ENCODE data around the gene TNFAIP8. TPM values are rescaled to one million over a fixed set of nuclear protein-coding genes. Genes with fewer than 3 reads are reported as not detected.

The TNFAIP8 gene
- total and polyA plus RNA-seq, 2 donors (not counting 1 experiment from before 2014, with no cell fraction given) = 67.3 to 109 TPM

GRCh38 chr5:119393201-119393691 lies 37.4 kb downstream of the TNFAIP8 start:
- no peaks in the 10 kb centered on the region for H4K20me1 ChIP-seq (ENCODE audit: control insufficient read depth, insufficient read depth, low read length, poor library complexity, severe bottlenecking)
- H3K4me2 ChIP-seq (replicated peaks; ENCODE audit: low read depth, low read length, poor library complexity, severe bottlenecking) = no peak overlapping the region
- no peaks in the 10 kb centered on the region for H3K9me3 Mint-ChIP-seq (ENCODE audit: insufficient read depth)
- H3K27ac ChIP-seq (ENCODE audit: low read length in 2 of 2) = peak overlapping the region in 1 of 2 donors; percentile 71
- ATAC-seq (ENCODE audit: low read depth) (no peak), DNase-seq (no peak)
- ChIA-PET POLR2A (interaction anchor here (0.5 kb wide), 1 partner anchor 21 kb away, joined by 5 read pairs; no protein-coding TSS in a partner anchor), CTCF (interaction anchor here (1.9 to 3.5 kb wide), 3 partner anchors 10 to 78 kb away, joined by 5 to 16 read pairs (median 8); no protein-coding TSS in a partner anchor)
- no CpG with 5 or more reads among the region's 3 CpGs for WGBS (ENCODE audit: insufficient coverage)
- TF ChIP-seq EZH2 (IDR thresholded peaks at IDR 0.05; ENCODE audit: borderline replicate concordance, insufficient read depth, low read depth, low read length, poor library complexity, severe bottlenecking) = no peak
- TF ChIP-seq CTCF (IDR thresholded peaks at IDR 0.05) = no peak
- peaks cover 81 to 86% of the 10 kb centered on the region in 2 donors for H3K4me1 ChIP-seq (ENCODE audit: control insufficient read depth in 2 of 2, insufficient read depth in 2 of 2, low read length in 2 of 2)
- no peak overlapping the region for H3K9ac ChIP-seq (ENCODE audit: low read length)
- peaks cover 89% of the 10 kb centered on the region for H3K79me2 ChIP-seq (ENCODE audit: control insufficient read depth, insufficient read depth, low read length)
- peaks cover 86% of the 10 kb centered on the region for H3K4me1 Mint-ChIP-seq
- H3K36me3 ChIP-seq (replicated peaks in 1 of 2; ENCODE audit: control extremely low read depth in 1 of 2, control insufficient read depth in 1 of 2, extremely low read depth in 1 of 2, insufficient read depth in 2 of 2, low read length in 1 of 2) = peaks cover 3 to 33% of the 10 kb centered on the region in 2 experiments
- no peaks in the 10 kb centered on the region for H3K27me3 Mint-ChIP-seq
- no peaks in the 10 kb centered on the region for H3K27me3 ChIP-seq (replicated peaks in 1 of 4; ENCODE audit: control extremely low read depth in 1 of 4, control insufficient read depth in 3 of 4, insufficient read depth in 4 of 4, low read length in 3 of 4)
- no peaks in the 10 kb centered on the region for H3K9me3 ChIP-seq (ENCODE audit: control extremely low read depth in 1 of 3, control insufficient read depth in 2 of 3, insufficient read depth in 1 of 3, low read length in 2 of 3)
- no peak overlapping the region for H3K4me3 Mint-ChIP-seq
- intact Hi-C loops (cut with micrococcal nuclease) = no loop called here
- no peak overlapping the region for H3K4me3 ChIP-seq (ENCODE audit: control extremely low read depth in 1 of 5, extremely low read depth in 1 of 5, insufficient read depth in 1 of 5, low read depth in 2 of 5, low read length in 4 of 5)
- no peak overlapping the region for H2AFZ ChIP-seq (ENCODE audit: insufficient read depth, low read depth, low read length, poor library complexity, severe bottlenecking)
- peak overlapping the region; percentile 83 for H3K27ac Mint-ChIP-seq

DNA sequence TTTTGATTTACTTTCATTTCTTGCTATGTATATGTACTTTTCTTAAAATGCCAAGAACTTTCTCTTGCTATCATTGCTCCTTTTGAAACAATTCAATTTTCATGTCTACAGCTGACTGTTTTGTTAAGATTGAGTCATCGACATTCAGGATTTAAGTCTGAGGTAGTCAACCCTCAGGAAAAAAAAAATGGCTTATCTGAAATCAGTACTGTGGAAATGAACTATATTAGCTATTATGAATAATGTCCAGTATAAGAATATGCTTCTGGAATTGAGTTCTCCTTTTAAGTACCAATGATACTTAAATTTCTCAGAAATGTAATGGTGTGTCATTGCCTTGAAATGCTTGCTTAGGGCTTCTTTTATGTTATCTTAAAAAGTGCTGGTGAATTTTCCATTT lies 37.9 kb downstream of the TNFAIP8 start:
- POLR2A ChIA-PET = interaction anchor here (0.6 to 0.7 kb wide), 3 partner anchors 33 to 92 kb away, joined by 5 to 6 read pairs (median 5); no protein-coding TSS in a partner anchor
- Histone ChIP-seq H3K36me3 (replicated peaks in 1 of 2; ENCODE audit: control extremely low read depth in 1 of 2, control insufficient read depth in 1 of 2, extremely low read depth in 1 of 2, insufficient read depth in 2 of 2, low read length in 1 of 2) (peaks cover 3 to 33% of the 10 kb centered on the region in 2 experiments), H3K4me2 (replicated peaks; ENCODE audit: low read depth, low read length, poor library complexity, severe bottlenecking) (no peak overlapping the region), H2AFZ (ENCODE audit: insufficient read depth, low read depth, low read length, poor library complexity, severe bottlenecking) (no peak overlapping the region), H3K27ac (ENCODE audit: low read length in 2 of 2) (peak overlapping the region in 1 of 2 donors; percentile 71), H3K27me3 (replicated peaks in 1 of 4; ENCODE audit: control extremely low read depth in 1 of 4, control insufficient read depth in 3 of 4, insufficient read depth in 4 of 4, low read length in 3 of 4) (no peaks in the 10 kb centered on the region), H4K20me1 (ENCODE audit: control insufficient read depth, insufficient read depth, low read length, poor library complexity, severe bottlenecking) (no peaks in the 10 kb centered on the region), H3K4me1 (ENCODE audit: control insufficient read depth in 2 of 2, insufficient read depth in 2 of 2, low read length in 2 of 2) (peaks cover 78 to 82% of the 10 kb centered on the region in 2 donors), H3K9ac (ENCODE audit: low read length) (no peak overlapping the region), H3K79me2 (ENCODE audit: control insufficient read depth, insufficient read depth, low read length) (peaks cover 88% of the 10 kb centered on the region), H3K4me3 (ENCODE audit: control extremely low read depth in 1 of 5, extremely low read depth in 1 of 5, insufficient read depth in 1 of 5, low read depth in 2 of 5, low read length in 4 of 5) (no peak overlapping the region), H3K9me3 (ENCODE audit: control extremely low read depth in 1 of 3, control insufficient read depth in 2 of 3, insufficient read depth in 1 of 3, low read length in 2 of 3) (no peaks in the 10 kb centered on the region)
- H3K9me3 Mint-ChIP-seq (ENCODE audit: insufficient read depth) = no peaks in the 10 kb centered on the region
- peak overlapping the region; percentile 83 for H3K27ac Mint-ChIP-seq
- intact Hi-C loops (cut with micrococcal nuclease) = no loop called here
- TF ChIP-seq EZH2 (IDR thresholded peaks at IDR 0.05; ENCODE audit: borderline replicate concordance, insufficient read depth, low read depth, low read length, poor library complexity, severe bottlenecking) = no peak
- TF ChIP-seq CTCF (IDR thresholded peaks at IDR 0.05) = no peak
- DNase-seq (no peak), ATAC-seq (ENCODE audit: low read depth) (no peak)
- H3K4me3 Mint-ChIP-seq = no peak overlapping the region
- CTCF ChIA-PET = interaction anchor here (2.3 to 3.5 kb wide), 2 partner anchors 10 to 19 kb away, joined by 8 to 16 read pairs; no protein-coding TSS in a partner anchor
- WGBS (ENCODE audit: insufficient coverage) = no CpG with 5 or more reads among the region's 1 CpG
- H3K4me1 Mint-ChIP-seq = peaks cover 86% of the 10 kb centered on the region
- no peaks in the 10 kb centered on the region for H3K27me3 Mint-ChIP-seq
